ENCODE measurements around the gene DIPK1A.

- TF ChIP-seq EZH2 (optimal IDR thresholded peaks at IDR 0.05; ENCODE audit: low read depth, low read length), result no peak
- TF ChIP-seq CTCF (IDR thresholded peaks at IDR 0.05; ENCODE audit: low read length), result no peak
- no peak for TF ChIP-seq EZH2phosphoT487 (IDR thresholded peaks at IDR 0.05; ENCODE audit: low read length)
Measured at GRCh38 chr1:92853299-92853698, 108.0 kb downstream of the DIPK1A start.
